Suppressor macrophage treated with lipopolysaccharide for 1 hour (primary cell): ENCODE data around the gene CEP70.
"Not testable (repeated sequence)": the region's sequence is repeated elsewhere in the genome, so short reads cannot be mapped to it uniquely, and the experiment has no call there.

ENCODE experiments used
- DNase-seq, 3 donors: peaks; one replicate each; pipeline ENCODE4 v3.0.0-alpha.2; 2020 to 2022

The CEP70 gene

GRCh38 chr3:138594150-138594934 is at the start of gene CEP70:
Gene CEP70 (minus strand): TSS chr3:138594260. CDS start chr3:138572927, 21,333 bp downstream.
- peak; percentile 93 to 95 (median 94) for DNase-seq

GRCh38 chr3:138642927-138643253 is 48.8 kb upstream of the CEP70 start:
- no peak for DNase-seq

- no peak for DNase-seq
Observed at GRCh38 chr3:138642226-138642926, 48.3 kb upstream of the CEP70 start.

- no peak for DNase-seq
Observed at GRCh38 chr3:138640537-138640936, 46.5 kb upstream of the CEP70 start.

GRCh38 chr3:138638641-138639040 is 44.6 kb upstream of the CEP70 start:
- no peak for DNase-seq

GRCh38 chr3:138629526-138629925 is 35.5 kb upstream of the CEP70 start:
- no peak for DNase-seq

- DNase-seq = peak in 1 of 3 donors; percentile 10
Observed at GRCh38 chr3:138625707-138626365, 31.8 kb upstream of the CEP70 start.

- DNase-seq = no peak
Observed at GRCh38 chr3:138624518-138624917, 30.5 kb upstream of the CEP70 start.

- DNase-seq = no peak
Observed at GRCh38 chr3:138620431-138620830, 26.4 kb upstream of the CEP70 start.

- DNase-seq = no peak
Observed at GRCh38 chr3:138615462-138615861, 21.4 kb upstream of the CEP70 start.

- DNase-seq = no peak
Observed at GRCh38 chr3:138609898-138610266, 15.8 kb upstream of the CEP70 start.

GRCh38 chr3:138608322-138609135 is 14.5 kb upstream of the CEP70 start, which contains the start of gene FAIM:
Gene FAIM (plus strand): TSS chr3:138608771. CDS start chr3:138619727, 10,956 bp downstream.
- DNase-seq = peak; percentile 55 to 77 (median 61)

- peak; percentile 47 to 59 (median 53) for DNase-seq
Observed at GRCh38 chr3:138604106-138604595, 10.1 kb upstream of the CEP70 start.

GRCh38 chr3:138601661-138602060 is 7.6 kb upstream of the CEP70 start:
- peak; percentile 82 to 90 (median 88) for DNase-seq

- DNase-seq = no peak
Observed at GRCh38 chr3:138600100-138600745, 6.2 kb upstream of the CEP70 start.

GRCh38 chr3:138598534-138598933 is 4.5 kb upstream of the CEP70 start:
- no peak for DNase-seq

GRCh38 chr3:138597186-138597976 is 3.3 kb upstream of the CEP70 start:
- not testable (repeated sequence) for DNase-seq

- no peak for DNase-seq
Observed at GRCh38 chr3:138594935-138595610, 1.0 kb upstream of the CEP70 start.

GRCh38 chr3:138593488-138594149 is 441 bp downstream of the CEP70 start:
- no peak for DNase-seq

GRCh38 chr3:138591392-138591791 is 2.7 kb downstream of the CEP70 start:
- DNase-seq = no peak
